ENCODE results near the gene DNAJC4. TPM values are rescaled to one million over a fixed set of nuclear protein-coding genes. Genes with fewer than 3 reads are reported as not detected.
A peak's percentile ranks its signal among the peaks of the same experiment; 100 is the strongest.

Gene DNAJC4
- total RNA-seq, 1 donor from 2014 or later: 3.9 TPM

DNA sequence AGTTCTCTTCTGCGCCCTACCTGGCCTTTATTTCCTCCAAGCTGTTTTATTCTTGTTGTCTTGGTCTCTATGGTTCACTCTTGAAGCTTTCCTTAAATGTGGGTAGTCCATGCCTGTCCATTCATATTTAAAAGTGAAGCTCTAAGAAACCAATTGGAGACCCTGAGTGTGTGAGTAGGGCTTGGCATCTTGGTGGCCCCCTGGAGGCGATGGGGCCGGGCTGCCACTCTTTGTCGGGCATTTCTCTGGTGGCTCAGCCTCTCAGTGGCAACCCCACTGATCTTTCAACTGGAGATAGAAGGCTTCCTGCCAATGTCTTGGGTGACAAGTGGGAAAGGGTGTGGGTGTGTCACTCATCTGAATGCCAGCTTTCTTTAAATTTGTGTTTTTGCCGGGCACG lies 13.5 kb upstream of the DNAJC4 start:
- H3K9me3 Mint-ChIP-seq: no peaks in the 10 kb centered on the region
- no peaks in the 10 kb centered on the region for H3K36me3 ChIP-seq
- peaks cover 6% of the 10 kb centered on the region for H3K4me1 Mint-ChIP-seq
- TF ChIP-seq CTCF (IDR thresholded peaks at IDR 0.05): no peak
- no peak for TF ChIP-seq EZH2 (IDR thresholded peaks at IDR 0.05)
- TF ChIP-seq EZH2phosphoT487 (IDR thresholded peaks at IDR 0.05): no peak
- H3K36me3 Mint-ChIP-seq: peaks cover 7% of the 10 kb centered on the region
- no peak overlapping the region for H3K4me3 ChIP-seq
- H3K4me3 Mint-ChIP-seq: no peak overlapping the region
- peak; percentile 2 for DNase-seq (ENCODE audit: low spot score)
- no peaks in the 10 kb centered on the region for H3K4me1 ChIP-seq
- no peaks in the 10 kb centered on the region for H4K20me1 ChIP-seq (ENCODE audit: low read depth)
- H3F3A ChIP-seq (ENCODE audit: low read depth): no peaks in the 10 kb centered on the region
- H2AFZ ChIP-seq (replicated peaks): no peak overlapping the region
- H3K79me2 ChIP-seq (ENCODE audit: low read depth): no peaks in the 10 kb centered on the region
- no peak overlapping the region for H3K27ac ChIP-seq
- no peak overlapping the region for H3K9ac ChIP-seq
- H3K27me3 ChIP-seq: no peaks in the 10 kb centered on the region
- H3K27me3 Mint-ChIP-seq (ENCODE audit: insufficient read depth, low read depth): no peaks in the 10 kb centered on the region
- no peak overlapping the region for H3K4me2 ChIP-seq
- no peaks in the 10 kb centered on the region for H3K9me3 ChIP-seq (ENCODE audit: low read depth)
- no peak overlapping the region for H3K27ac Mint-ChIP-seq

- peaks cover 3% of the 10 kb centered on the region for H3K4me1 Mint-ChIP-seq
- TF ChIP-seq CTCF (IDR thresholded peaks at IDR 0.05) (no peak), EZH2phosphoT487 (IDR thresholded peaks at IDR 0.05) (no peak), EZH2 (IDR thresholded peaks at IDR 0.05) (no peak)
- Histone ChIP-seq H3K4me3 (no peak overlapping the region), H3K79me2 (ENCODE audit: low read depth) (no peaks in the 10 kb centered on the region), H4K20me1 (ENCODE audit: low read depth) (no peaks in the 10 kb centered on the region), H3K36me3 (no peaks in the 10 kb centered on the region), H3K27me3 (no peaks in the 10 kb centered on the region), H2AFZ (replicated peaks) (no peak overlapping the region), H3K4me2 (no peak overlapping the region), H3K4me1 (no peaks in the 10 kb centered on the region), H3K27ac (no peak overlapping the region), H3K9ac (no peak overlapping the region), H3F3A (ENCODE audit: low read depth) (no peaks in the 10 kb centered on the region), H3K9me3 (ENCODE audit: low read depth) (no peaks in the 10 kb centered on the region)
- H3K9me3 Mint-ChIP-seq: no peaks in the 10 kb centered on the region
- DNase-seq (ENCODE audit: low spot score): peak; percentile 1
- no peak overlapping the region for H3K4me3 Mint-ChIP-seq
- H3K36me3 Mint-ChIP-seq: peaks cover 6% of the 10 kb centered on the region
- H3K27ac Mint-ChIP-seq: no peak overlapping the region
- no peaks in the 10 kb centered on the region for H3K27me3 Mint-ChIP-seq (ENCODE audit: insufficient read depth, low read depth)
These were observed 11.6 kb upstream of the DNAJC4 start for GRCh38 chr11:64218628-64219353.

DNA sequence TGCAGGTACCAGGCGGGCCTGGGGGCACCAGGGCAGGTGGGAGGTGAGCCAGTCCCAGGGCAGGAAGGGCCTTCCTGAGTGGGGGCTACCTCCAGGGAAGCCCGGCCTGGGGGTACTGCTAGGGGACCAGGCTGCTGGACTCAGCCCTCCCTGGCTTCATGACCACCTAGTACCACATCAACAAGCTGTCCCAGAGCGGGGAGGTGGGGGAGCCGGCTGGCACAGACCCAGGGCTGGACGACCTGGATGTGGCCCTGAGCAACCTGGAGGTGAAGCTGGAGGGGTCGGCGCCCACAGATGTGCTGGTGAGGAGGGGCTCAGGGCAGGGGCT lies 11.0 kb upstream of the DNAJC4 start:
- DNase-seq (ENCODE audit: low spot score): no peak
- Histone ChIP-seq H3K27ac (no peak overlapping the region), H3K4me3 (no peak overlapping the region), H3F3A (ENCODE audit: low read depth) (no peaks in the 10 kb centered on the region), H3K79me2 (ENCODE audit: low read depth) (no peaks in the 10 kb centered on the region), H4K20me1 (ENCODE audit: low read depth) (no peaks in the 10 kb centered on the region), H3K9ac (no peak overlapping the region), H2AFZ (replicated peaks) (no peak overlapping the region), H3K36me3 (no peaks in the 10 kb centered on the region), H3K4me2 (no peak overlapping the region), H3K27me3 (no peaks in the 10 kb centered on the region), H3K9me3 (ENCODE audit: low read depth) (no peaks in the 10 kb centered on the region), H3K4me1 (no peaks in the 10 kb centered on the region)
- TF ChIP-seq CTCF (IDR thresholded peaks at IDR 0.05): no peak
- no peak for TF ChIP-seq EZH2phosphoT487 (IDR thresholded peaks at IDR 0.05)
- Mint-ChIP-seq H3K27me3 (ENCODE audit: insufficient read depth, low read depth) (no peaks in the 10 kb centered on the region), H3K27ac (no peak overlapping the region), H3K9me3 (no peaks in the 10 kb centered on the region), H3K4me1 (peaks cover 3% of the 10 kb centered on the region), H3K4me3 (no peak overlapping the region), H3K36me3 (peaks cover 5% of the 10 kb centered on the region)
